Endothelial cell of umbilical vein (primary cell): ENCODE measurements around the gene MGLL. TPM values are rescaled to one million over a fixed set of nuclear protein-coding genes. Genes with fewer than 3 reads are reported as not detected.

ENCODE experiments used
- BruUV-seq: library from RNA; stranded (reverse); fragments of 400-500 nt; replicated peaks from 2 replicates; lab custom pipeline; 2021; lab: Mats Ljungman, UMichigan
- CTCF ChIA-PET: fragments of 300-600, 350-600 bp; sonication (Branson Sonifier 250); formaldehyde crosslinking; loops from one replicate; lab custom pipeline; 2021; ENCODE audit warnings: antibody characterized with exemption, inconsistent platforms; lab: Charles Lee
- POLR2A ChIA-PET: fragments of 300-600, 350-600 bp; sonication (Branson Sonifier 250); formaldehyde crosslinking; loops from one replicate; lab custom pipeline; 2021; ENCODE audit warnings: antibody characterized with exemption, inconsistent platforms; lab: Charles Lee
- DNase-seq: peaks from one replicate; pipeline ENCODE4 v3.0.0-alpha.2; 2011; ENCODE audit warnings: low read depth, low spot score
- FAIRE-seq: peaks from 2 replicates; lab custom pipeline; 2011; peaks lifted over from hg19 to GRCh38; lab: Jason Lieb, UNC
- H2AFZ ChIP-seq: 2 replicates; pipeline ENCODE4 v1.6.0; 2012; ENCODE audit warnings: low read depth, low read length, control low read depth, inconsistent platforms
- H3K27ac ChIP-seq: 2 replicates; pipeline ENCODE4 v1.5.1; 2011; ENCODE audit warnings: low read depth, mild to moderate bottlenecking, control low read depth, low read length, moderate library complexity; ENCODE audit not compliant: insufficient read depth
- H3K27me3 ChIP-seq, 2 experiments: 2 replicates each; pipeline versions ENCODE4 v1.6.0 to v1.6.1; 2011; ENCODE audit warnings: low read length in 2 of 2, mixed read lengths in 1 of 2; ENCODE audit not compliant: control insufficient read depth in 2 of 2, insufficient read depth in 2 of 2
- H3K36me3 ChIP-seq, 2 experiments: 2 replicates in 1 of 2; 3 replicates in 1 of 2; pipeline ENCODE4 v1.5.1; 2011; ENCODE audit warnings: low read length in 2 of 2, mild to moderate bottlenecking in 1 of 2, moderate library complexity in 1 of 2; ENCODE audit not compliant: control insufficient read depth in 2 of 2, insufficient read depth in 2 of 2; ENCODE audit errors: extremely low read depth in 1 of 2
- H3K4me1 ChIP-seq: 3 replicates; pipeline ENCODE4 v1.5.1; 2011; ENCODE audit warnings: mild to moderate bottlenecking, low read length; ENCODE audit not compliant: control insufficient read depth, insufficient read depth; ENCODE audit errors: extremely low read depth
- H3K4me2 ChIP-seq: 2 replicates; pipeline ENCODE4 v1.6.1; 2011; ENCODE audit warnings: low read length, control low read depth, mixed read lengths; ENCODE audit not compliant: insufficient read depth
- H3K4me3 ChIP-seq, 3 experiments: fragments of 200-600 bp in 1 of 3; sonication (generic), shearing (Covaris generic) in 1 of 3; replicated peaks in 1 of 3; 2 replicates each; pipeline ENCODE4 v1.5.1; 2011 to 2016; ENCODE audit warnings: control low read depth in 3 of 3, low read length in 3 of 3, mild to moderate bottlenecking in 2 of 3, inconsistent platforms in 1 of 3, low read depth in 1 of 3, moderate library complexity in 1 of 3; ENCODE audit not compliant: insufficient read depth in 1 of 3
- H3K79me2 ChIP-seq: 2 replicates; pipeline ENCODE4 v1.6.0; 2012; ENCODE audit warnings: low read length, inconsistent platforms; ENCODE audit not compliant: control insufficient read depth, insufficient read depth
- H3K9ac ChIP-seq: replicated peaks from 2 replicates; pipeline ENCODE3; 2011; ENCODE audit warnings: low read length, control low read depth; ENCODE audit not compliant: insufficient read depth; ENCODE audit errors: extremely low read depth
- H3K9me1 ChIP-seq: replicated peaks from 3 replicates; pipeline ENCODE4 v1.6.0; 2011; ENCODE audit warnings: mild to moderate bottlenecking, low read length; ENCODE audit not compliant: control insufficient read depth, insufficient read depth; ENCODE audit errors: extremely low read depth
- H3K9me3 ChIP-seq: replicated peaks from 2 replicates; pipeline ENCODE4 v1.5.1; 2012; ENCODE audit warnings: low read length, inconsistent platforms; ENCODE audit not compliant: control insufficient read depth, insufficient read depth
- H4K20me1 ChIP-seq: replicated peaks from 2 replicates; pipeline ENCODE3; 2011; ENCODE audit warnings: mild to moderate bottlenecking, low read length; ENCODE audit not compliant: control insufficient read depth, insufficient read depth; ENCODE audit errors: extremely low read depth
- CTCF ChIP-seq, 2 donors: IDR thresholded peaks; 1 replicate in 1 of 2; 2 replicates in 1 of 2; pipeline ENCODE4 v1.5.1; 2011; ENCODE audit warnings: low read length in 2 of 2, mild to moderate bottlenecking in 2 of 2, moderate library complexity in 2 of 2, control low read depth in 1 of 2, inconsistent platforms in 1 of 2, low read depth in 1 of 2; ENCODE audit not compliant: insufficient read depth in 1 of 2; ENCODE audit errors: extremely low read depth in 1 of 2
- EZH2 ChIP-seq: IDR thresholded peaks from 2 replicates; pipeline ENCODE4 v1.6.1; 2012; ENCODE audit warnings: borderline replicate concordance, low read depth, mild to moderate bottlenecking, moderate library complexity, low read length, inconsistent platforms; ENCODE audit not compliant: severe bottlenecking
- FOS ChIP-seq: IDR thresholded peaks from 2 replicates; pipeline ENCODE4 v1.6.1; 2011; ENCODE audit warnings: mild to moderate bottlenecking, low read length, moderate library complexity, borderline replicate concordance; ENCODE audit not compliant: insufficient read depth
- GATA2 ChIP-seq: IDR thresholded peaks from 2 replicates; pipeline ENCODE4 v1.7.0; 2011; ENCODE audit warnings: low read depth, mild to moderate bottlenecking, moderate library complexity, mixed read lengths, low read length; ENCODE audit not compliant: insufficient read length, insufficient read depth
- JUN ChIP-seq: IDR thresholded peaks from 2 replicates; pipeline ENCODE4 v1.6.1; 2011; ENCODE audit warnings: borderline replicate concordance, low read depth; ENCODE audit not compliant: insufficient read length, insufficient read depth
- MAX ChIP-seq: IDR thresholded peaks from 2 replicates; pipeline ENCODE4 v1.6.1; 2011; ENCODE audit not compliant: insufficient read depth, insufficient read length
- MYC ChIP-seq: IDR thresholded peaks from one replicate; pipeline ENCODE4 v1.6.1; 2011; ENCODE audit warnings: mild to moderate bottlenecking, low read depth, low read length
- POLR2A ChIP-seq: IDR thresholded peaks from 2 replicates; pipeline ENCODE4 v1.6.1; 2012; ENCODE audit warnings: low read depth, mild to moderate bottlenecking, control low read depth, low read length
- POLR2AphosphoS5 ChIP-seq: IDR thresholded peaks from 2 replicates; pipeline ENCODE4 v1.6.1; 2012; ENCODE audit warnings: low read depth, mild to moderate bottlenecking, control low read depth, low read length, moderate library complexity; ENCODE audit not compliant: insufficient read depth
- dilution Hi-C: fragments of 300-500 bp; cut with MboI; formaldehyde crosslinking; loops from one replicate; pipeline ENCODE4 v1.15.0; 2019; ENCODE audit warnings: low sequenced_read_pairs; ENCODE audit not compliant: extremely low pct_ligation_motif_present
- intact Hi-C: fragments of 100-400 bp; cut with micrococcal nuclease; formaldehyde crosslinking; loops from one replicate; pipeline ENCODE4 v1.10.0; 2022
- polyA plus RNA-seq, 4 experiments: library from polyadenylated mRNA; depleted of rRNA in 3 of 4; stranded (reverse) in 3 of 4; unstranded in 1 of 4; fragments of >200 nt; gene quantifications; 2 replicates each; pipeline versions ENCODE4 v1.2.1 to v1.2.3, GENCODE V29; 2011 to 2012; ENCODE audit warnings: missing spikeins in 1 of 4
- total RNA-seq: library from RNA; stranded (reverse); gene quantifications from 2 replicates; pipeline ENCODE4 v1.2.3, GENCODE V29; 2021

MGLL gene
- total and polyA plus RNA-seq, 2 donors (not counting 3 experiments of a cell fraction or from before 2014, with no cell fraction given) = 30.7 to 60.2 TPM

GRCh38 chr3:127711021-127711695 is 111.2 kb downstream of the MGLL start:
- H3K4me1 ChIP-seq = peaks cover 21% of the 10 kb centered on the region
- intact Hi-C loops = no loop called here
- no peaks in the 10 kb centered on the region for H3K9me1 ChIP-seq
- H3K27ac ChIP-seq = no peak overlapping the region
- no peaks in the 10 kb centered on the region for H3K27me3 ChIP-seq
- ChIA-PET POLR2A (no interaction called here), CTCF (interaction anchor here (1.0 kb wide), 1 partner anchor 25 kb away, joined by 3 read pairs; no protein-coding TSS in a partner anchor)
- H2AFZ ChIP-seq = no peak overlapping the region
- no peak overlapping the region for H3K4me2 ChIP-seq
- H4K20me1 ChIP-seq = no peaks in the 10 kb centered on the region
- TF ChIP-seq GATA2 = no peak
- FAIRE-seq (no peak), DNase-seq (no peak)
- dilution Hi-C loops = no loop called here
- no peaks in the 10 kb centered on the region for H3K9me3 ChIP-seq
- no peak overlapping the region for H3K4me3 ChIP-seq
- no peaks in the 10 kb centered on the region for H3K36me3 ChIP-seq
- H3K9ac ChIP-seq = no peak overlapping the region
- no TSS peak for BruUV-seq
- no peaks in the 10 kb centered on the region for H3K79me2 ChIP-seq

GRCh38 chr3:127710155-127710941 is 112.0 kb downstream of the MGLL start:
- Histone ChIP-seq H2AFZ (no peak overlapping the region), H4K20me1 (no peaks in the 10 kb centered on the region), H3K4me3 (no peak overlapping the region), H3K4me1 (peaks cover 21% of the 10 kb centered on the region), H3K36me3 (no peaks in the 10 kb centered on the region), H3K27me3 (no peaks in the 10 kb centered on the region), H3K4me2 (no peak overlapping the region), H3K9ac (no peak overlapping the region), H3K9me1 (no peaks in the 10 kb centered on the region), H3K27ac (no peak overlapping the region), H3K79me2 (no peaks in the 10 kb centered on the region), H3K9me3 (no peaks in the 10 kb centered on the region)
- TF ChIP-seq POLR2AphosphoS5 (no peak), CTCF (IDR thresholded peaks at IDR 0.05; ENCODE audit: extremely low read depth in 1 of 2, insufficient read depth in 1 of 2, low read depth in 1 of 2, low read length in 2 of 2) (no peak), POLR2A (no peak), FOS (no peak), MYC (no peak), EZH2 (no peak), JUN (no peak), GATA2 (no peak), MAX (no peak)
- no peak for DNase-seq
- dilution Hi-C loops = no loop called here
- FAIRE-seq = no peak
- no TSS peak for BruUV-seq
- intact Hi-C loops = no loop called here
- CTCF ChIA-PET = interaction anchor here (1.0 to 4.6 kb wide), 2 partner anchors 13 to 26 kb away, joined by 3 to 25 read pairs; no protein-coding TSS in a partner anchor
- POLR2A ChIA-PET = no interaction called here
